Type B pancreatic cell (in vitro differentiated cells): ENCODE results near the gene TBXT. TPM values are rescaled to one million over a fixed set of nuclear protein-coding genes. Genes with fewer than 3 reads are reported as not detected.

ENCODE experiments used
- DNase-seq: peaks from one replicate; pipeline ENCODE4 v3.0.0; 2021; ENCODE audit warnings: mixed read lengths; ENCODE audit not compliant: unreplicated experiment; ENCODE audit errors: extremely low spot score
- H3K27ac Mint-ChIP-seq: 2 replicates; pipeline ENCODE4 v1.8.0; 2021; ENCODE audit warnings: mild to moderate bottlenecking, mixed read lengths
- H3K27me3 Mint-ChIP-seq: 2 replicates; pipeline ENCODE4 v1.8.0; 2021; ENCODE audit warnings: mixed read lengths
- H3K36me3 Mint-ChIP-seq: 2 replicates; pipeline ENCODE4 v1.8.0; 2021; ENCODE audit warnings: mixed read lengths
- H3K4me1 Mint-ChIP-seq: one replicate; pipeline ENCODE4 v1.8.0; 2021; ENCODE audit warnings: mixed read lengths; ENCODE audit not compliant: unreplicated experiment
- H3K4me3 Mint-ChIP-seq: 2 replicates; pipeline ENCODE4 v1.8.0; 2021; ENCODE audit warnings: mild to moderate bottlenecking, mixed read lengths
- H3K9me3 Mint-ChIP-seq: 2 replicates; pipeline ENCODE4 v1.8.0; 2021; ENCODE audit warnings: mixed read lengths
- CTCF ChIP-seq: fragments of 200-600 bp; sonication (generic); conservative IDR thresholded peaks from 2 replicates; pipeline ENCODE4 v1.5.0; 2021; ENCODE audit warnings: antibody characterized with exemption, mild to moderate bottlenecking
- total RNA-seq: library from RNA; stranded (reverse); gene quantifications from 2 replicates; pipeline ENCODE4 v1.2.1, GENCODE V29; 2021; ENCODE audit warnings: low replicate concordance

TBXT gene
- total RNA-seq, 1 donor from 2014 or later: 0.85 TPM

- peaks cover 21% of the 10 kb centered on the region for H3K27me3 Mint-ChIP-seq
- no peaks in the 10 kb centered on the region for H3K36me3 Mint-ChIP-seq
- no peak overlapping the region for H3K4me3 Mint-ChIP-seq
- no peaks in the 10 kb centered on the region for H3K9me3 Mint-ChIP-seq
- H3K27ac Mint-ChIP-seq: no peak overlapping the region
- TF ChIP-seq CTCF: no peak
- DNase-seq: no peak
- peaks cover 4% of the 10 kb centered on the region for H3K4me1 Mint-ChIP-seq
Measured at GRCh38 chr6:166121726-166122125, 45.9 kb downstream of the TBXT start.

DNA sequence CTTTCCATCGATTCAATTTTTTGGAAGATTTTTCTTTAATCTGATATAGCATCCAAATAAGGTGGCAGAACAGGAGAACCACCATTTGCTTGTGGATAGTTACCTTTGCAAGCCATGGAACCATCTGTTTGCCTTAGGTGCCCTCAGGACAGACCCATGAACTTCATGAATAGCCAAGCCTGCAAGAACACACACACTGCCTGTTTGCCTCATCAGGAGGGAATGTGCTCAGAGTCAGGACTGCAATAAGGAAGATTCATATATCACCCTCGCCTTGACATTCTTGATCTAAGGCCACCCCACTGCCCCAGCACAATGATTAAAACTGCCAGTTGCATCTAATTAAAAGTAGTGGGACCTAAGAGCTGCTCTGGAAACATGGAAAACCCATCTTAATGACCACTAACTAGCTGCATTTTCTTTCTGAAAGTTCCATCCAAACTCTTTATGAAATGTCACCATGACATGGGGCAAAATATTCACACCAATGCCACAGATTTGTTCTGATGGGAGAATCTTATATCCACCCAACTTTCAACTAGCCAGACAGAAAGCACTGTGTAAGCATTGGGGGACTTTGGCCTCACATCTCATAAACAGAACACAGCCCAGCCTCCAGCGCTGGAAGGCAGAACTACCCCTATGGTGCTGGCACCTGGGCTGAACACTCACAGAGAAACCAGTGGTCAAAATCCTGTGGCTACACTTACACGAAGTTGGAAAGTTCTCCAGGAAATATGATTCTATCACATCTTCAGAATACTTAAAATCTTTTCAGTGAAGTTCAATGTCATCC lies 48.3 kb downstream of the TBXT start:
- H3K36me3 Mint-ChIP-seq: no peaks in the 10 kb centered on the region
- TF ChIP-seq CTCF: no peak
- DNase-seq: no peak

GRCh38 chr6:166115609-166116008 lies 52.0 kb downstream of the TBXT start:
- no peak overlapping the region for H3K4me3 Mint-ChIP-seq
- H3K27ac Mint-ChIP-seq: no peak overlapping the region
- no peaks in the 10 kb centered on the region for H3K9me3 Mint-ChIP-seq
- H3K4me1 Mint-ChIP-seq: no peaks in the 10 kb centered on the region
- TF ChIP-seq CTCF: no peak
- no peaks in the 10 kb centered on the region for H3K36me3 Mint-ChIP-seq
- peaks cover 19% of the 10 kb centered on the region for H3K27me3 Mint-ChIP-seq
- no peak for DNase-seq

More for the DNA sequence above, 48.3 kb downstream of the TBXT start:
- Mint-ChIP-seq H3K4me3 (no peak overlapping the region), H3K27ac (no peak overlapping the region), H3K27me3 (peaks cover 13% of the 10 kb centered on the region), H3K9me3 (no peaks in the 10 kb centered on the region), H3K4me1 (peaks cover 4% of the 10 kb centered on the region)

GRCh38 chr6:166112580-166112979 lies 55.1 kb downstream of the TBXT start:
- TF ChIP-seq CTCF: no peak
- H3K27ac Mint-ChIP-seq: no peak overlapping the region
- no peaks in the 10 kb centered on the region for H3K36me3 Mint-ChIP-seq
- no peak overlapping the region for H3K4me3 Mint-ChIP-seq
- DNase-seq: no peak
- H3K4me1 Mint-ChIP-seq: no peaks in the 10 kb centered on the region
- H3K27me3 Mint-ChIP-seq: peaks cover 20% of the 10 kb centered on the region
- H3K9me3 Mint-ChIP-seq: no peaks in the 10 kb centered on the region

GRCh38 chr6:166109608-166110007 lies 58.0 kb downstream of the TBXT start:
- H3K9me3 Mint-ChIP-seq: no peaks in the 10 kb centered on the region
- peaks cover 35% of the 10 kb centered on the region for H3K27me3 Mint-ChIP-seq
- H3K4me1 Mint-ChIP-seq: no peaks in the 10 kb centered on the region
- H3K27ac Mint-ChIP-seq: no peak overlapping the region
- no peak for TF ChIP-seq CTCF
- no peaks in the 10 kb centered on the region for H3K36me3 Mint-ChIP-seq
- no peak overlapping the region for H3K4me3 Mint-ChIP-seq
- no peak for DNase-seq

Other genes starting within 250 kb of the TBXT start
- 0.80 and 1.5 TPM in 2 replicates for gene PRR18, start 140.5 kb upstream of the TBXT start, total RNA-seq
- gene SFT2D1, start 174.7 kb upstream of the TBXT start, total RNA-seq: 29.5 and 36.0 TPM in 2 replicates
- gene MPC1, start 215.1 kb upstream of the TBXT start, total RNA-seq: 40.9 and 45.8 TPM in 2 replicates